HepG2 (cell line): ENCODE measurements around the gene STARD13. TPM values are rescaled to one million over a fixed set of nuclear protein-coding genes. Genes with fewer than 3 reads are reported as not detected.

Experiments used
- ZNF367 ChIP-seq: sonication (generic); formaldehyde crosslinking; IDR thresholded peaks from 2 replicates; pipeline ENCODE4 v1.4.0; 2020; ENCODE audit warnings: missing genetic modification reagents, borderline replicate concordance
- ZNF567 ChIP-seq: sonication (generic); formaldehyde crosslinking; IDR thresholded peaks from 2 replicates; pipeline ENCODE4 v1.8.1; 2023; ENCODE audit warnings: mild to moderate bottlenecking, missing genetic modification reagents, borderline replicate concordance
- polyA plus RNA-seq, 8 experiments: library from polyadenylated mRNA; depleted of rRNA in 3 of 8; stranded (reverse) in 7 of 8; unstranded in 1 of 8; fragments of >200 nt; fragmentation: Illumina TruSeq in 4 of 8; extraction: Trizol in 4 of 8; gene quantifications; 2 replicates each; pipeline versions ENCODE4 v1.2.1 to v1.2.3, GENCODE V29; 2011 to 2016; ENCODE audit warnings: low read depth in 4 of 8, missing spikeins in 1 of 8, mixed read lengths in 1 of 8; ENCODE audit not compliant: insufficient read depth in 1 of 8
- total RNA-seq, 5 experiments: library from RNA; depleted of rRNA; stranded (reverse); fragments of >200 nt; fragmentation: Illumina TruSeq; extraction: Trizol; gene quantifications; 2 replicates each; pipeline ENCODE4 v1.2.3, GENCODE V29; 2016; ENCODE audit warnings: low read depth in 1 of 5
- TF ChIP-seq, protein P1 (sequence below): sonication (generic); formaldehyde crosslinking; IDR thresholded peaks from 2 replicates; pipeline ENCODE4 v1.5.1; 2020; ENCODE audit warnings: missing genetic modification reagents, mild to moderate bottlenecking, borderline replicate concordance
- TF ChIP-seq, protein P2 (sequence below): sonication (generic); formaldehyde crosslinking; IDR thresholded peaks from 2 replicates; pipeline ENCODE4 v1.4.0; 2020; ENCODE audit warnings: mild to moderate bottlenecking, missing genetic modification reagents
- TF ChIP-seq, protein P3 (sequence below): sonication (generic); formaldehyde crosslinking; conservative IDR thresholded peaks from 2 replicates; pipeline ENCODE4 v1.4.0; 2020; ENCODE audit warnings: mild to moderate bottlenecking, missing genetic modification reagents, moderate library complexity
- TF ChIP-seq, protein P4 (sequence below): sonication (generic); formaldehyde crosslinking; IDR thresholded peaks from 2 replicates; pipeline ENCODE4 v1.5.1; 2020; ENCODE audit warnings: missing genetic modification reagents, mild to moderate bottlenecking, borderline replicate concordance
- TF ChIP-seq, protein P5 (sequence below): sonication (generic); formaldehyde crosslinking; IDR thresholded peaks from 2 replicates; pipeline ENCODE4 v1.4.0; 2020; ENCODE audit warnings: mild to moderate bottlenecking, missing genetic modification reagents
- TF ChIP-seq, protein P6 (sequence below): sonication (generic); formaldehyde crosslinking; IDR thresholded peaks from 2 replicates; pipeline ENCODE4 v1.8.0; 2022; ENCODE audit warnings: mild to moderate bottlenecking, missing genetic modification reagents

The STARD13 gene
- total and polyA plus RNA-seq, 2 of the 13 experiments (the other 11 are each of a cell fraction or from before 2014, with no cell fraction given): 12.8 to 14.3 TPM

DNA sequence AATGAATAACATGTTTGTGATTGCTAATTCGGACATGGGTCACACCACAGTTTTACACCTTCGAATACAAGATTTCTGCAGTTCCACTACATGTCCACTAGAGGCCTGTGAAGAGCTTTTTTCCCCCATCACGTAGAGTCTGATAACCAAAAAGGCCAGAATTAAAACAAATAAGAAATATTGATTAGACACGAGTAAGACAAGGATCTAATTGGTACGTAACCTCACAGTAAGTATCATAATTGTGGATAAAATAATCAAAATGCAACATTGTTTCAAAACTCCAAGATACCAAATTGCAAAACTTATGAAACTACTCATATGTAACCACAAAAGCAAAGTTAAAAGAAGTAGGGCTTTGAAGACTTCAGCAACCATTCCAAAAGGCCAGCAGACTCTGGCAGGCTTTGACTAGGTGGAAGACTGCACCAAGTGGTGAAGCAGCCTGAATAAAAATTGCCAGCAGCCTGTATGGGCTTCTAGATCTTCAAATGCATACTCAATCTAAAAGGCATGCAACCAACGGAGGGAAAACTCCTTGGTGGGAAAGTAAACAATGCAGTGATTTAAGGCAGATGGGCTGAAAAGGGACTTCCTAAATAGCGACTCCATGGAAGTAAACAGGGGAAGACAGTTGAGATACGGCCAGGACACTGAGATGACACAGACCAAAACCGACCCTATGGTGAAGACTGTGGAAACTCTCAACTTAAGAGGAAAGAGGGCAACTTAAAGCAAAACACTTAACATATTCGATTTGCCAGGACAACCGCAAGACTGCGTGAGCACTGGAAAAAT, 56.7 kb downstream of the STARD13 start (continued):
- TF ChIP-seq, protein P1, sequence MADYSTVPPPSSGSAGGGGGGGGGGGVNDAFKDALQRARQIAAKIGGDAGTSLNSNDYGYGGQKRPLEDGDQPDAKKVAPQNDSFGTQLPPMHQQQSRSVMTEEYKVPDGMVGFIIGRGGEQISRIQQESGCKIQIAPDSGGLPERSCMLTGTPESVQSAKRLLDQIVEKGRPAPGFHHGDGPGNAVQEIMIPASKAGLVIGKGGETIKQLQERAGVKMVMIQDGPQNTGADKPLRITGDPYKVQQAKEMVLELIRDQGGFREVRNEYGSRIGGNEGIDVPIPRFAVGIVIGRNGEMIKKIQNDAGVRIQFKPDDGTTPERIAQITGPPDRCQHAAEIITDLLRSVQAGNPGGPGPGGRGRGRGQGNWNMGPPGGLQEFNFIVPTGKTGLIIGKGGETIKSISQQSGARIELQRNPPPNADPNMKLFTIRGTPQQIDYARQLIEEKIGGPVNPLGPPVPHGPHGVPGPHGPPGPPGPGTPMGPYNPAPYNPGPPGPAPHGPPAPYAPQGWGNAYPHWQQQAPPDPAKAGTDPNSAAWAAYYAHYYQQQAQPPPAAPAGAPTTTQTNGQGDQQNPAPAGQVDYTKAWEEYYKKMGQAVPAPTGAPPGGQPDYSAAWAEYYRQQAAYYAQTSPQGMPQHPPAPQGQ: no peak
- TF ChIP-seq ZNF567 (CRISPR knock-in tag): no peak
- TF ChIP-seq, protein P2, sequence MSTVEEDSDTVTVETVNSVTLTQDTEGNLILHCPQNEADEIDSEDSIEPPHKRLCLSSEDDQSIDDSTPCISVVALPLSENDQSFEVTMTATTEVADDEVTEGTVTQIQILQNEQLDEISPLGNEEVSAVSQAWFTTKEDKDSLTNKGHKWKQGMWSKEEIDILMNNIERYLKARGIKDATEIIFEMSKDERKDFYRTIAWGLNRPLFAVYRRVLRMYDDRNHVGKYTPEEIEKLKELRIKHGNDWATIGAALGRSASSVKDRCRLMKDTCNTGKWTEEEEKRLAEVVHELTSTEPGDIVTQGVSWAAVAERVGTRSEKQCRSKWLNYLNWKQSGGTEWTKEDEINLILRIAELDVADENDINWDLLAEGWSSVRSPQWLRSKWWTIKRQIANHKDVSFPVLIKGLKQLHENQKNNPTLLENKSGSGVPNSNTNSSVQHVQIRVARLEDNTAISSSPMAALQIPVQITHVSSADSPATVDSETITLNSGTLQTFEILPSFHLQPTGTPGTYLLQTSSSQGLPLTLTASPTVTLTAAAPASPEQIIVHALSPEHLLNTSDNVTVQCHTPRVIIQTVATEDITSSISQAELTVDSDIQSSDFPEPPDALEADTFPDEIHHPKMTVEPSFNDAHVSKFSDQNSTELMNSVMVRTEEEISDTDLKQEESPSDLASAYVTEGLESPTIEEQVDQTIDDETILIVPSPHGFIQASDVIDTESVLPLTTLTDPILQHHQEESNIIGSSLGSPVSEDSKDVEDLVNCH (CRISPR knock-in tag): no peak
- TF ChIP-seq, protein P3, sequence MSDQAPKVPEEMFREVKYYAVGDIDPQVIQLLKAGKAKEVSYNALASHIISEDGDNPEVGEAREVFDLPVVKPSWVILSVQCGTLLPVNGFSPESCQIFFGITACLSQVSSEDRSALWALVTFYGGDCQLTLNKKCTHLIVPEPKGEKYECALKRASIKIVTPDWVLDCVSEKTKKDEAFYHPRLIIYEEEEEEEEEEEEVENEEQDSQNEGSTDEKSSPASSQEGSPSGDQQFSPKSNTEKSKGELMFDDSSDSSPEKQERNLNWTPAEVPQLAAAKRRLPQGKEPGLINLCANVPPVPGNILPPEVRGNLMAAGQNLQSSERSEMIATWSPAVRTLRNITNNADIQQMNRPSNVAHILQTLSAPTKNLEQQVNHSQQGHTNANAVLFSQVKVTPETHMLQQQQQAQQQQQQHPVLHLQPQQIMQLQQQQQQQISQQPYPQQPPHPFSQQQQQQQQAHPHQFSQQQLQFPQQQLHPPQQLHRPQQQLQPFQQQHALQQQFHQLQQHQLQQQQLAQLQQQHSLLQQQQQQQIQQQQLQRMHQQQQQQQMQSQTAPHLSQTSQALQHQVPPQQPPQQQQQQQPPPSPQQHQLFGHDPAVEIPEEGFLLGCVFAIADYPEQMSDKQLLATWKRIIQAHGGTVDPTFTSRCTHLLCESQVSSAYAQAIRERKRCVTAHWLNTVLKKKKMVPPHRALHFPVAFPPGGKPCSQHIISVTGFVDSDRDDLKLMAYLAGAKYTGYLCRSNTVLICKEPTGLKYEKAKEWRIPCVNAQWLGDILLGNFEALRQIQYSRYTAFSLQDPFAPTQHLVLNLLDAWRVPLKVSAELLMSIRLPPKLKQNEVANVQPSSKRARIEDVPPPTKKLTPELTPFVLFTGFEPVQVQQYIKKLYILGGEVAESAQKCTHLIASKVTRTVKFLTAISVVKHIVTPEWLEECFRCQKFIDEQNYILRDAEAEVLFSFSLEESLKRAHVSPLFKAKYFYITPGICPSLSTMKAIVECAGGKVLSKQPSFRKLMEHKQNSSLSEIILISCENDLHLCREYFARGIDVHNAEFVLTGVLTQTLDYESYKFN: no peak
- TF ChIP-seq, protein P4, sequence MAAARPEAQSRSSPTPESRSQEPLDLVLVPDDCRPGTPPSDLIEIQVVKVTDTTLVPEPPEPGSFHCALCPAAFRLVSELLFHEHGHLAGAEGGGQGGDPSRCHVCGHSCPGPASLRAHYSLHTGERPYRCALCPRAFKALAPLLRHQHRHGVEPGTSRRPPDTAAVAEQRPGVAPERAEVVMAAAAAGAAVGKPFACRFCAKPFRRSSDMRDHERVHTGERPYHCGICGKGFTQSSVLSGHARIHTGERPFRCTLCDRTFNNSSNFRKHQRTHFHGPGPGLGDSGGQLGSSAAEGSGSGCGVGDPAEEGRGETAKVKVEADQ (CRISPR knock-in tag): no peak
- TF ChIP-seq, protein P5, sequence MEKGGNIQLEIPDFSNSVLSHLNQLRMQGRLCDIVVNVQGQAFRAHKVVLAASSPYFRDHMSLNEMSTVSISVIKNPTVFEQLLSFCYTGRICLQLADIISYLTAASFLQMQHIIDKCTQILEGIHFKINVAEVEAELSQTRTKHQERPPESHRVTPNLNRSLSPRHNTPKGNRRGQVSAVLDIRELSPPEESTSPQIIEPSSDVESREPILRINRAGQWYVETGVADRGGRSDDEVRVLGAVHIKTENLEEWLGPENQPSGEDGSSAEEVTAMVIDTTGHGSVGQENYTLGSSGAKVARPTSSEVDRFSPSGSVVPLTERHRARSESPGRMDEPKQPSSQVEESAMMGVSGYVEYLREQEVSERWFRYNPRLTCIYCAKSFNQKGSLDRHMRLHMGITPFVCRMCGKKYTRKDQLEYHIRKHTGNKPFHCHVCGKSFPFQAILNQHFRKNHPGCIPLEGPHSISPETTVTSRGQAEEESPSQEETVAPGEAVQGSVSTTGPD: no peak
- TF ChIP-seq, protein P6, sequence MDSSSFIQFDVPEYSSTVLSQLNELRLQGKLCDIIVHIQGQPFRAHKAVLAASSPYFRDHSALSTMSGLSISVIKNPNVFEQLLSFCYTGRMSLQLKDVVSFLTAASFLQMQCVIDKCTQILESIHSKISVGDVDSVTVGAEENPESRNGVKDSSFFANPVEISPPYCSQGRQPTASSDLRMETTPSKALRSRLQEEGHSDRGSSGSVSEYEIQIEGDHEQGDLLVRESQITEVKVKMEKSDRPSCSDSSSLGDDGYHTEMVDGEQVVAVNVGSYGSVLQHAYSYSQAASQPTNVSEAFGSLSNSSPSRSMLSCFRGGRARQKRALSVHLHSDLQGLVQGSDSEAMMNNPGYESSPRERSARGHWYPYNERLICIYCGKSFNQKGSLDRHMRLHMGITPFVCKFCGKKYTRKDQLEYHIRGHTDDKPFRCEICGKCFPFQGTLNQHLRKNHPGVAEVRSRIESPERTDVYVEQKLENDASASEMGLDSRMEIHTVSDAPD (CRISPR knock-in tag): no peak
- TF ChIP-seq ZNF367 (CRISPR knock-in tag): no peak
